CD4-positive, alpha-beta memory T cell (primary cell): ENCODE measurements around the gene ADAMTS12. TPM values are rescaled to one million over a fixed set of nuclear protein-coding genes. Genes with fewer than 3 reads are reported as not detected.

Source experiments
- CTCF ChIA-PET: fragments of 350-600 bp; sonication (Branson Sonifier 250); formaldehyde crosslinking; loops from one replicate; lab custom pipeline; 2021; ENCODE audit warnings: inconsistent platforms; ENCODE audit not compliant: partially characterized antibody; lab: Charles Lee
- POLR2A ChIA-PET: fragments of 350-600 bp; sonication (Branson Sonifier 250); formaldehyde crosslinking; loops from one replicate; lab custom pipeline; 2021; ENCODE audit not compliant: partially characterized antibody; lab: Charles Lee
- DNase-seq, 5 donors: peaks; one replicate each; pipeline versions ENCODE4 v3.0.0 to v3.0.0-alpha.2; 2020 to 2022; ENCODE audit warnings: mixed read lengths in 1 of 5
- H3K27ac ChIP-seq: one replicate; pipeline ENCODE4 v1.7.0; 2013; ENCODE audit warnings: low read depth, low read length
- H3K27me3 ChIP-seq: 2 replicates; pipeline ENCODE4 v1.7.0; 2013; ENCODE audit warnings: mild to moderate bottlenecking, low read length, moderate library complexity; ENCODE audit not compliant: insufficient read depth
- H3K36me3 ChIP-seq: 2 replicates; pipeline ENCODE4 v1.7.0; 2013; ENCODE audit warnings: mild to moderate bottlenecking, low read length, moderate library complexity; ENCODE audit not compliant: insufficient read depth
- H3K4me1 ChIP-seq: 2 replicates; pipeline ENCODE4 v1.7.0; 2013; ENCODE audit warnings: mild to moderate bottlenecking, low read length, moderate library complexity; ENCODE audit not compliant: insufficient read depth
- H3K4me3 ChIP-seq, 2 donors: one replicate each; pipeline ENCODE4 v1.7.0; 2013; ENCODE audit warnings: low read length in 2 of 2, mild to moderate bottlenecking in 1 of 2
- H3K9me3 ChIP-seq, 2 donors: one replicate each; pipeline ENCODE4 v1.7.0; 2013; ENCODE audit warnings: low read length in 2 of 2, control low read depth in 1 of 2; ENCODE audit not compliant: control insufficient read depth in 1 of 2
- H3K27ac Mint-ChIP-seq, 7 donors: one replicate each; pipeline ENCODE4 v1.8.0; 2020 to 2021; ENCODE audit warnings: mixed read lengths in 7 of 7, mild to moderate bottlenecking in 6 of 7, inconsistent platforms in 3 of 7, moderate library complexity in 3 of 7
- H3K27me3 Mint-ChIP-seq, 2 donors: one replicate each; pipeline ENCODE4 v1.8.0; 2020 to 2021; ENCODE audit warnings: mixed read lengths in 2 of 2
- H3K36me3 Mint-ChIP-seq, 2 donors: one replicate each; pipeline ENCODE4 v1.8.0; 2020 to 2021; ENCODE audit warnings: mixed read lengths in 2 of 2, inconsistent platforms in 1 of 2, mild to moderate bottlenecking in 1 of 2
- H3K4me1 Mint-ChIP-seq, 4 donors: one replicate each; pipeline ENCODE4 v1.8.0; 2020 to 2021; ENCODE audit warnings: mixed read lengths in 4 of 4, mild to moderate bottlenecking in 1 of 4
- H3K4me3 Mint-ChIP-seq, 8 donors: one replicate each; pipeline ENCODE4 v1.8.0; 2020 to 2021; ENCODE audit warnings: mixed read lengths in 8 of 8, mild to moderate bottlenecking in 7 of 8, moderate library complexity in 6 of 8, inconsistent platforms in 3 of 8
- H3K9me3 Mint-ChIP-seq, 8 donors: one replicate each; pipeline ENCODE4 v1.8.0; 2020 to 2021; ENCODE audit warnings: mixed read lengths in 8 of 8, mild to moderate bottlenecking in 5 of 8, inconsistent platforms in 3 of 8, moderate library complexity in 1 of 8
- intact Hi-C: fragments of 100-400 bp; cut with micrococcal nuclease; formaldehyde crosslinking; loops from one replicate; pipeline ENCODE4 v1.15.1; 2023
- polyA plus RNA-seq, 2 donors: library from polyadenylated mRNA; unstranded; fragments of 300-500 nt; fragmentation: Illumina TruSeq; gene quantifications; one replicate each; pipeline ENCODE4 v1.2.3, GENCODE V29; 2021
- total RNA-seq, 2 experiments: library from RNA; stranded (reverse); gene quantifications; one replicate each; pipeline ENCODE4 v1.2.3, GENCODE V29; 2021

ADAMTS12 gene
- total and polyA plus RNA-seq, 4 experiments from 2014 or later, result 0.17 TPM; not detected in 3

- peaks cover 0 to 10% of the 10 kb centered on the region in 2 donors for H3K27me3 Mint-ChIP-seq
- H3K4me1 Mint-ChIP-seq, result no peaks in the 10 kb centered on the region
- H3K36me3 Mint-ChIP-seq, result no peaks in the 10 kb centered on the region
- CTCF ChIA-PET, result interaction anchor here (1.4 kb wide), 1 partner anchor 386 kb away, joined by 3 read pairs; no protein-coding TSS in a partner anchor
- H3K36me3 ChIP-seq, result no peaks in the 10 kb centered on the region
- H3K4me3 ChIP-seq, result no peak overlapping the region
- DNase-seq, result no peak
- no peak overlapping the region for H3K4me3 Mint-ChIP-seq
- H3K27ac ChIP-seq, result no peak overlapping the region
- H3K9me3 ChIP-seq, result no peaks in the 10 kb centered on the region
- no peaks in the 10 kb centered on the region for H3K4me1 ChIP-seq
- H3K27ac Mint-ChIP-seq, result no peak overlapping the region
- POLR2A ChIA-PET, result no interaction called here
- peaks cover 0 to 8% (median 0%) of the 10 kb centered on the region in 8 donors for H3K9me3 Mint-ChIP-seq
- H3K27me3 ChIP-seq, result no peaks in the 10 kb centered on the region
- intact Hi-C loops, result no loop called here
Measured at GRCh38 chr5:33582417-33582816, 309.4 kb downstream of the ADAMTS12 start.

GRCh38 chr5:33579789-33580188 is 312.0 kb downstream of the ADAMTS12 start:
- intact Hi-C loops, result no loop called here
- Mint-ChIP-seq H3K27me3 (peaks cover 2 to 8% of the 10 kb centered on the region in 2 donors), H3K36me3 (no peaks in the 10 kb centered on the region), H3K4me3 (no peak overlapping the region), H3K9me3 (peaks cover 0 to 8% (median 0%) of the 10 kb centered on the region in 8 donors), H3K27ac (no peak overlapping the region), H3K4me1 (no peaks in the 10 kb centered on the region)
- Histone ChIP-seq H3K4me1 (no peaks in the 10 kb centered on the region), H3K36me3 (no peaks in the 10 kb centered on the region), H3K27ac (no peak overlapping the region), H3K9me3 (no peaks in the 10 kb centered on the region), H3K4me3 (no peak overlapping the region), H3K27me3 (no peaks in the 10 kb centered on the region)
- POLR2A ChIA-PET, result no interaction called here
- no peak for DNase-seq
- CTCF ChIA-PET, result interaction anchor here (1.6 kb wide), 1 partner anchor 144 kb away, joined by 4 read pairs; no protein-coding TSS in a partner anchor

GRCh38 chr5:33579152-33579551 is 312.6 kb downstream of the ADAMTS12 start:
- ChIA-PET CTCF (interaction anchor here (1.6 kb wide), 1 partner anchor 144 kb away, joined by 4 read pairs; no protein-coding TSS in a partner anchor), POLR2A (no interaction called here)
- H3K4me1 Mint-ChIP-seq, result no peaks in the 10 kb centered on the region
- no peak overlapping the region for H3K27ac ChIP-seq
- no peaks in the 10 kb centered on the region for H3K36me3 Mint-ChIP-seq
- no peak for DNase-seq
- H3K27me3 ChIP-seq, result no peaks in the 10 kb centered on the region
- H3K27me3 Mint-ChIP-seq, result peaks cover 2 to 5% of the 10 kb centered on the region in 2 donors
- intact Hi-C loops, result no loop called here
- no peak overlapping the region for H3K4me3 ChIP-seq
- H3K36me3 ChIP-seq, result no peaks in the 10 kb centered on the region
- no peak overlapping the region for H3K27ac Mint-ChIP-seq
- H3K4me3 Mint-ChIP-seq, result no peak overlapping the region
- peaks cover 0 to 8% (median 0%) of the 10 kb centered on the region in 8 donors for H3K9me3 Mint-ChIP-seq
- no peaks in the 10 kb centered on the region for H3K4me1 ChIP-seq
- H3K9me3 ChIP-seq, result no peaks in the 10 kb centered on the region

- Mint-ChIP-seq H3K27me3 (peaks cover 2 to 5% of the 10 kb centered on the region in 2 donors), H3K36me3 (no peaks in the 10 kb centered on the region), H3K4me1 (no peaks in the 10 kb centered on the region), H3K9me3 (peaks cover 0 to 7% (median 0%) of the 10 kb centered on the region in 8 donors), H3K27ac (no peak overlapping the region), H3K4me3 (no peak overlapping the region)
- Histone ChIP-seq H3K4me1 (no peaks in the 10 kb centered on the region), H3K4me3 (no peak overlapping the region), H3K27ac (no peak overlapping the region), H3K36me3 (no peaks in the 10 kb centered on the region), H3K9me3 (no peaks in the 10 kb centered on the region), H3K27me3 (no peaks in the 10 kb centered on the region)
- intact Hi-C loops, result no loop called here
- POLR2A ChIA-PET, result no interaction called here
- CTCF ChIA-PET, result interaction anchor here (0.9 to 1.9 kb wide), 2 partner anchors 9 to 12 kb away, joined by 3 to 10 read pairs; no protein-coding TSS in a partner anchor
- DNase-seq, result no peak
Measured at GRCh38 chr5:33576726-33577590, 314.8 kb downstream of the ADAMTS12 start.

GRCh38 chr5:33565324-33565723 is 326.5 kb downstream of the ADAMTS12 start:
- Histone ChIP-seq H3K27me3 (no peaks in the 10 kb centered on the region), H3K4me3 (no peak overlapping the region), H3K27ac (no peak overlapping the region), H3K4me1 (no peaks in the 10 kb centered on the region), H3K9me3 (no peaks in the 10 kb centered on the region), H3K36me3 (no peaks in the 10 kb centered on the region)
- no peaks in the 10 kb centered on the region for H3K36me3 Mint-ChIP-seq
- H3K27ac Mint-ChIP-seq, result no peak overlapping the region
- H3K9me3 Mint-ChIP-seq, result peaks cover 0 to 3% (median 0%) of the 10 kb centered on the region in 8 donors
- DNase-seq, result no peak
- CTCF ChIA-PET, result no interaction called here
- POLR2A ChIA-PET, result no interaction called here
- intact Hi-C loops, result no loop called here
- no peak overlapping the region for H3K4me3 Mint-ChIP-seq
- H3K27me3 Mint-ChIP-seq, result peaks cover 0 to 6% of the 10 kb centered on the region in 2 donors
- H3K4me1 Mint-ChIP-seq, result no peaks in the 10 kb centered on the region

- Histone ChIP-seq H3K27me3 (no peaks in the 10 kb centered on the region), H3K27ac (no peak overlapping the region), H3K36me3 (no peaks in the 10 kb centered on the region), H3K9me3 (no peaks in the 10 kb centered on the region), H3K4me3 (no peak overlapping the region), H3K4me1 (no peaks in the 10 kb centered on the region)
- CTCF ChIA-PET, result no interaction called here
- intact Hi-C loops, result no loop called here
- Mint-ChIP-seq H3K9me3 (peaks cover 0 to 2% (median 0%) of the 10 kb centered on the region in 8 donors), H3K27me3 (peaks cover 0 to 2% of the 10 kb centered on the region in 2 donors), H3K4me3 (no peak overlapping the region), H3K36me3 (no peaks in the 10 kb centered on the region), H3K4me1 (no peaks in the 10 kb centered on the region), H3K27ac (no peak overlapping the region)
- no peak for DNase-seq
- POLR2A ChIA-PET, result no interaction called here
Measured at GRCh38 chr5:33563983-33564908, 327.5 kb downstream of the ADAMTS12 start.

- Mint-ChIP-seq H3K27me3 (peaks cover 0 to 2% of the 10 kb centered on the region in 2 donors), H3K4me1 (no peaks in the 10 kb centered on the region), H3K9me3 (peaks cover 0 to under 1% (median 0%) of the 10 kb centered on the region in 8 donors), H3K27ac (no peak overlapping the region), H3K36me3 (no peaks in the 10 kb centered on the region), H3K4me3 (no peak overlapping the region)
- ChIA-PET CTCF (no interaction called here), POLR2A (no interaction called here)
- no peaks in the 10 kb centered on the region for H3K36me3 ChIP-seq
- H3K4me3 ChIP-seq, result no peak overlapping the region
- intact Hi-C loops, result no loop called here
- no peak overlapping the region for H3K27ac ChIP-seq
- no peak for DNase-seq
- no peaks in the 10 kb centered on the region for H3K9me3 ChIP-seq
- H3K27me3 ChIP-seq, result no peaks in the 10 kb centered on the region
- H3K4me1 ChIP-seq, result no peaks in the 10 kb centered on the region
Measured at GRCh38 chr5:33563530-33563929, 328.3 kb downstream of the ADAMTS12 start.
